GM12892 (cell line): ENCODE measurements around the gene ANKRD55.

Source experiments
- POLR2A ChIP-seq: IDR thresholded peaks from 2 replicates; pipeline ENCODE4 v1.6.1; 2011; ENCODE audit warnings: low read depth, low read length, control low read depth
- TAF1 ChIP-seq: IDR thresholded peaks from 2 replicates; pipeline ENCODE4 v1.6.1; 2011; ENCODE audit warnings: low read depth, mild to moderate bottlenecking, control low read depth, low read length, borderline replicate concordance

- no peak for TF ChIP-seq POLR2A
- TF ChIP-seq TAF1, result no peak
These were observed 138.4 kb downstream of the ANKRD55 start for GRCh38 chr5:56094579-56095361.
